Neuronal stem cell (in vitro differentiated cells): ENCODE results near the gene UNCX.

ENCODE experiments used
- DNase-seq: peaks from one replicate; pipeline ENCODE4 v3.0.0-alpha.2; 2013; ENCODE audit warnings: low spot score
- H2AFZ ChIP-seq: one replicate; pipeline ENCODE4 v1.6.1; 2013; ENCODE audit warnings: mild to moderate bottlenecking, low read length, inconsistent platforms
- H2AK5ac ChIP-seq: 2 replicates; pipeline ENCODE4 v1.6.1; 2013; ENCODE audit warnings: low read depth, mild to moderate bottlenecking, inconsistent platforms, low read length, moderate library complexity, mixed read lengths
- H2BK120ac ChIP-seq: 2 replicates; pipeline ENCODE4 v1.6.1; 2013; ENCODE audit warnings: low read depth, mild to moderate bottlenecking, inconsistent platforms, low read length, moderate library complexity, mixed read lengths
- H2BK12ac ChIP-seq: one replicate; pipeline ENCODE4 v1.6.1; 2013; ENCODE audit warnings: low read length, inconsistent platforms
- H2BK15ac ChIP-seq: 2 replicates; pipeline ENCODE4 v1.6.1; 2013; ENCODE audit warnings: mild to moderate bottlenecking, low read length, inconsistent platforms, mixed read lengths
- H2BK5ac ChIP-seq: one replicate; pipeline ENCODE4 v1.6.1; 2013; ENCODE audit warnings: inconsistent platforms, mild to moderate bottlenecking, low read length, moderate library complexity
- H3K14ac ChIP-seq: one replicate; pipeline ENCODE4 v1.6.1; 2013; ENCODE audit warnings: low read length, inconsistent platforms
- H3K18ac ChIP-seq: 2 replicates; pipeline ENCODE4 v1.6.1; 2013; ENCODE audit warnings: low read length, inconsistent platforms
- H3K23ac ChIP-seq: 2 replicates; pipeline ENCODE4 v1.6.1; 2013; ENCODE audit warnings: low read depth, mild to moderate bottlenecking, mixed read lengths, low read length, inconsistent platforms; ENCODE audit not compliant: poor library complexity
- H3K27ac ChIP-seq: replicated peaks from 3 replicates; pipeline ENCODE4 v1.5.1; 2013; ENCODE audit warnings: low read length, inconsistent platforms
- H3K27me3 ChIP-seq, 3 experiments: 2 replicates each; pipeline ENCODE4 v1.6.1; 2013; ENCODE audit warnings: low read length in 3 of 3, mild to moderate bottlenecking in 2 of 3, inconsistent platforms in 1 of 3, low read depth in 1 of 3, mixed read lengths in 1 of 3, moderate library complexity in 1 of 3; ENCODE audit not compliant: control insufficient read depth in 3 of 3, insufficient read depth in 3 of 3
- H3K36me3 ChIP-seq, 2 donors: replicated peaks in 1 of 2; 2 replicates each; pipeline ENCODE4 v1.6.1; 2013; ENCODE audit warnings: low read length in 2 of 2; ENCODE audit not compliant: control insufficient read depth in 2 of 2, insufficient read depth in 2 of 2
- H3K4ac ChIP-seq: 2 replicates; pipeline ENCODE4 v1.6.1; 2013; ENCODE audit warnings: inconsistent platforms, mild to moderate bottlenecking, low read length, moderate library complexity
- H3K4me1 ChIP-seq, 2 donors: 1 replicate in 1 of 2; 2 replicates in 1 of 2; pipeline ENCODE4 v1.6.1; 2013; ENCODE audit warnings: low read length in 2 of 2, low read depth in 1 of 2; ENCODE audit not compliant: control insufficient read depth in 2 of 2, insufficient read depth in 1 of 2
- H3K4me2 ChIP-seq: one replicate; pipeline ENCODE4 v1.6.1; 2013; ENCODE audit warnings: mild to moderate bottlenecking, low read length, inconsistent platforms; ENCODE audit not compliant: insufficient read depth, poor library complexity, severe bottlenecking
- H3K4me3 ChIP-seq, 2 donors: 2 replicates each; pipeline ENCODE4 v1.5.1; 2013; ENCODE audit warnings: low read length in 2 of 2, mild to moderate bottlenecking in 2 of 2, inconsistent platforms in 1 of 2, moderate library complexity in 1 of 2
- H3K79me1 ChIP-seq: one replicate; pipeline ENCODE4 v1.6.1; 2013; ENCODE audit warnings: low read depth, mild to moderate bottlenecking, inconsistent platforms, low read length, moderate library complexity
- H3K9ac ChIP-seq: one replicate; pipeline ENCODE4 v1.6.1; 2013; ENCODE audit warnings: mild to moderate bottlenecking, low read depth, low read length, inconsistent platforms; ENCODE audit not compliant: poor library complexity
- H3K9me3 ChIP-seq, 2 donors: replicated peaks in 1 of 2; 2 replicates each; pipeline versions ENCODE3 to v1.6.1; 2013; ENCODE audit warnings: low read length in 2 of 2, mild to moderate bottlenecking in 2 of 2, inconsistent platforms in 1 of 2, low read depth in 1 of 2, mixed read lengths in 1 of 2, moderate library complexity in 1 of 2; ENCODE audit not compliant: control insufficient read depth in 2 of 2, insufficient read depth in 1 of 2
- H4K8ac ChIP-seq: one replicate; pipeline ENCODE4 v1.6.1; 2013; ENCODE audit warnings: low read depth, mild to moderate bottlenecking, inconsistent platforms, low read length, moderate library complexity
- H4K91ac ChIP-seq: one replicate; pipeline ENCODE4 v1.6.1; 2013; ENCODE audit warnings: low read length, low read depth, mild to moderate bottlenecking, inconsistent platforms; ENCODE audit not compliant: poor library complexity
- WGBS, 2 donors: extraction: QIAGEN DNeasy Blood & Tissue Kit; methylation state at CpG; one replicate each; pipeline ENCODE4 v1.1.7; 2013; ENCODE audit warnings: missing lambda C conversion rate in 2 of 2, mixed read lengths in 1 of 2; ENCODE audit not compliant: insufficient read length in 2 of 2, insufficient replicate concordance in 1 of 2; ENCODE audit errors: extremely low coverage in 2 of 2; 5-methylcytosine and 5-hydroxymethylcytosine counted together

The UNCX gene

GRCh38 chr7:1242606-1243289 lies 10.1 kb downstream of the UNCX start:
- WGBS, 2 donors = no CpG with 5 or more reads among the region's 53 CpGs
- Histone ChIP-seq H3K23ac (no peak overlapping the region), H3K27ac (no peak overlapping the region)

DNA sequence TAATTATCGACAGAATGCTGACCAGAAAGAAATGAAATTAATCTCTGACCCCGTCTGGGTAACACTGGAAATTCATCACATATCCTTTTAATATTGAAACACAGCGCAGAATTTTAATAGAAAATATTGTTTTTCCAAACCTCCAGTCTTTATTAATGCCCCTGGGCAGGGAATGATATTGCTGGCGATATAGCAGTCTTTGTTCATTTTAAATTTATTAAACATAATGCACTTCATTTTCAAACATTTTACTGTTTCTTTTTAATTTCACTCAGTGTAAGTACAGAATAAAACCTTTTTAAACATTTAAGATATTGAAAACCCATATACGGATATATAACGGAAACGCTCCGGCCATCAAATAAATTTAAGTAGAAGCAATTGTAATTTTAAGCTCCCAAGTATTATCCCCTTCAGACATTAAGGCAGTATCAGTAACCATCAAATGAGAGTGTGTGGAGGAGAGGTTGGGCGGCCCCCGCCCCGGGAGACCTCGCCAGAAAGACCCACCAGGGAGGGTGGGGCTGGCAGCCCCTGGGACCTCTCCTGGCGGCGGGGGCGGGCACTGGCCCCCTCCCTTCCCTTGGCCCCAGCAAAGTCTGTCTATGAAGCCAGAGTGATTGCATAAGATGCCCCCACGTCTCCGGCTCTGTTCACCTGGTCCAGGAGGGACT lies 10.8 kb downstream of the UNCX start:
- no peaks in the 10 kb centered on the region for H3K36me3 ChIP-seq
- no peak overlapping the region for H3K4ac ChIP-seq
- no peak overlapping the region for H3K4me2 ChIP-seq
- H2BK12ac ChIP-seq = no peak overlapping the region
- H3K18ac ChIP-seq = peak overlapping the region; percentile 28
- peaks cover 2 to 8% of the 10 kb centered on the region in 2 donors for H3K9me3 ChIP-seq
- no peak overlapping the region for H2BK5ac ChIP-seq
- no peak overlapping the region for H2BK15ac ChIP-seq
- no peak overlapping the region for H3K9ac ChIP-seq
- H3K14ac ChIP-seq = no peak overlapping the region
- peaks cover 4 to 7% of the 10 kb centered on the region in 2 donors for H3K4me1 ChIP-seq
- H2AK5ac ChIP-seq = peak overlapping the region; percentile 25
- WGBS, 2 donors = no CpG with 5 or more reads among the region's 17 CpGs
- H3K4me3 ChIP-seq = no peak overlapping the region
- DNase-seq = no peak
- H3K23ac ChIP-seq = no peak overlapping the region
- no peak overlapping the region for H2AFZ ChIP-seq
- H3K27me3 ChIP-seq = peaks cover 72 to 100% (median 96%) of the 10 kb centered on the region in 3 experiments
- H2BK120ac ChIP-seq = no peak overlapping the region
- H4K8ac ChIP-seq = no peak overlapping the region
- H3K27ac ChIP-seq = no peak overlapping the region
- no peak overlapping the region for H4K91ac ChIP-seq
- H3K79me1 ChIP-seq = no peaks in the 10 kb centered on the region

More at GRCh38 chr7:1242606-1243289, 10.1 kb downstream of the UNCX start:
- H3K14ac ChIP-seq = no peak overlapping the region
- no peak overlapping the region for H4K8ac ChIP-seq
- H3K4ac ChIP-seq = no peak overlapping the region
- peak overlapping the region; percentile 92 for H2AK5ac ChIP-seq
- H2BK5ac ChIP-seq = no peak overlapping the region
- DNase-seq = no peak
- H3K27me3 ChIP-seq = peaks cover 78 to 100% (median 99%) of the 10 kb centered on the region in 3 experiments
- no peak overlapping the region for H3K4me3 ChIP-seq
- no peak overlapping the region for H2AFZ ChIP-seq
- H3K4me1 ChIP-seq = peaks cover 0 to 3% of the 10 kb centered on the region in 2 donors
- no peak overlapping the region for H2BK12ac ChIP-seq
- no peaks in the 10 kb centered on the region for H3K79me1 ChIP-seq
- no peak overlapping the region for H3K4me2 ChIP-seq
- no peaks in the 10 kb centered on the region for H3K36me3 ChIP-seq
- H3K9me3 ChIP-seq = peaks cover 2 to 8% of the 10 kb centered on the region in 2 donors
- no peak overlapping the region for H3K9ac ChIP-seq
- no peak overlapping the region for H4K91ac ChIP-seq
- H2BK15ac ChIP-seq = no peak overlapping the region
- H2BK120ac ChIP-seq = no peak overlapping the region
- peak overlapping the region; percentile 57 for H3K18ac ChIP-seq

DNA sequence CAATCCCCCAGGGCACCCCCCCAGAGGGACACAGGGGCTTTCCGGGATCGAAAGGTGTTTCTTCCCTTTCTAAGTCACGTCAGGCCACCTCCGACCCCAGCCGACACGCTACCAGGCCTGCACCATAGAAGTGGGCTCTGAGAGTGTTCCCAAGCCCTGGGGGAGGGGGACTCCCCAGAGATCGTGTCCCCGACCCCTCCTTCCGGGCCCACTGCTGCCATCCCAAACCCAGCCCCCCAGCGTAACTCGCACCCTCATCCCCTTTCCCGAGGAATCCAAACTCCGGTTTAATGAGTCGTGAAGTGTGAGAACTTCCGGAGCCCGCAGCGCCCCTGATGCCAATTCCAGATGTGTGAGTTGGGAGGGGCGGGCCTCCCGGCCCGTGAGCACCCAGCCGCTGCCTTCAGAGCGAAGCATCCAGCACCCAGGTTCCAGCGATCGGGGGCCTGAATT lies 11.3 kb downstream of the UNCX start:
- H3K4me3 ChIP-seq = no peak overlapping the region
- no peak overlapping the region for H3K27ac ChIP-seq
- H2BK12ac ChIP-seq = no peak overlapping the region
- peaks cover 2 to 8% of the 10 kb centered on the region in 2 donors for H3K9me3 ChIP-seq
- no peak overlapping the region for H3K14ac ChIP-seq
- H2AK5ac ChIP-seq = peak overlapping the region; percentile 25
- WGBS, 2 donors = no CpG with 5 or more reads among the region's 24 CpGs
- H4K91ac ChIP-seq = no peak overlapping the region
- no peak overlapping the region for H3K23ac ChIP-seq
- no peak overlapping the region for H2BK15ac ChIP-seq
- peaks cover 7 to 10% of the 10 kb centered on the region in 2 donors for H3K4me1 ChIP-seq
- peak overlapping the region; percentile 28 for H3K18ac ChIP-seq
- H2AFZ ChIP-seq = no peak overlapping the region
- H4K8ac ChIP-seq = no peak overlapping the region
- H3K36me3 ChIP-seq = no peaks in the 10 kb centered on the region
- no peak overlapping the region for H3K4ac ChIP-seq
- no peaks in the 10 kb centered on the region for H3K79me1 ChIP-seq
- no peak overlapping the region for H3K9ac ChIP-seq
- peaks cover 67 to 100% (median 96%) of the 10 kb centered on the region in 3 experiments for H3K27me3 ChIP-seq
- no peak overlapping the region for H2BK120ac ChIP-seq
- H2BK5ac ChIP-seq = no peak overlapping the region
- DNase-seq = no peak
- no peak overlapping the region for H3K4me2 ChIP-seq
